PFSK-1 (cell line): ENCODE results near the gene KCNS1.

Experiments
- FOXP2 ChIP-seq: optimal IDR thresholded peaks from 2 replicates; pipeline ENCODE3; 2011; ENCODE audit warnings: borderline replicate concordance, control low read depth, inconsistent platforms; ENCODE audit not compliant: insufficient read depth; ENCODE audit errors: extremely low read length, extremely low read depth
- POLR2AphosphoS5 ChIP-seq: IDR thresholded peaks from 2 replicates; pipeline ENCODE4 v1.6.1; 2012; ENCODE audit warnings: low read depth, mild to moderate bottlenecking, control low read depth, low read length, moderate library complexity
- REST ChIP-seq, 2 experiments: IDR thresholded peaks; 2 replicates each; pipeline versions ENCODE4 v1.6.1 to v1.8.0; 2011 to 2012; ENCODE audit warnings: low read depth in 2 of 2, low read length in 2 of 2, control low read depth in 1 of 2, inconsistent platforms in 1 of 2, mild to moderate bottlenecking in 1 of 2, moderate library complexity in 1 of 2; ENCODE audit not compliant: insufficient read depth in 1 of 2
- SIN3A ChIP-seq: IDR thresholded peaks from 2 replicates; pipeline ENCODE4 v1.6.1; 2012; ENCODE audit warnings: mild to moderate bottlenecking, low read length, moderate library complexity, borderline replicate concordance; ENCODE audit not compliant: insufficient read depth
- TAF1 ChIP-seq: IDR thresholded peaks from 2 replicates; pipeline ENCODE4 v1.6.1; 2012; ENCODE audit warnings: low read length, control low read depth, borderline replicate concordance; ENCODE audit not compliant: insufficient read depth

Gene KCNS1

GRCh38 chr20:45128099-45128498 is 27.2 kb upstream of the KCNS1 start:
- no peak for TF ChIP-seq POLR2AphosphoS5
- no peak for TF ChIP-seq TAF1
- no peak for TF ChIP-seq SIN3A
- no peak for TF ChIP-seq FOXP2
- TF ChIP-seq REST (IDR thresholded peaks at IDR 0.05; ENCODE audit: insufficient read depth in 1 of 2, low read depth in 2 of 2, low read length in 2 of 2) = no peak

GRCh38 chr20:45124365-45124764 is 23.4 kb upstream of the KCNS1 start, which contains the start of gene WFDC12:
TSS of gene WFDC12 (minus strand) at chr20:45124465. CDS start at chr20:45124447, 18 bp downstream.
- no peak for TF ChIP-seq TAF1
- TF ChIP-seq FOXP2 = no peak
- TF ChIP-seq POLR2AphosphoS5 = no peak
- TF ChIP-seq REST (IDR thresholded peaks at IDR 0.05; ENCODE audit: insufficient read depth in 1 of 2, low read depth in 2 of 2, low read length in 2 of 2) = no peak
- no peak for TF ChIP-seq SIN3A

GRCh38 chr20:45121388-45121787 is 20.5 kb upstream of the KCNS1 start:
- TF ChIP-seq REST (IDR thresholded peaks at IDR 0.05; ENCODE audit: insufficient read depth in 1 of 2, low read depth in 2 of 2, low read length in 2 of 2) (no peak), TAF1 (no peak), POLR2AphosphoS5 (no peak), FOXP2 (no peak), SIN3A (no peak)

GRCh38 chr20:45119556-45120266 is 18.8 kb upstream of the KCNS1 start:
- TF ChIP-seq SIN3A = no peak
- no peak for TF ChIP-seq POLR2AphosphoS5
- TF ChIP-seq REST (IDR thresholded peaks at IDR 0.05; ENCODE audit: insufficient read depth in 1 of 2, low read depth in 2 of 2, low read length in 2 of 2) = no peak
- no peak for TF ChIP-seq FOXP2
- no peak for TF ChIP-seq TAF1

- TF ChIP-seq FOXP2 (no peak), POLR2AphosphoS5 (no peak), SIN3A (no peak), REST (IDR thresholded peaks at IDR 0.05; ENCODE audit: insufficient read depth in 1 of 2, low read depth in 2 of 2, low read length in 2 of 2) (no peak), TAF1 (no peak)
Measured at GRCh38 chr20:45118028-45118427, 17.1 kb upstream of the KCNS1 start.
